ENCODE results near the gene KASH5. TPM values are rescaled to one million over a fixed set of nuclear protein-coding genes. Genes with fewer than 3 reads are reported as not detected.

Gene KASH5
- total and polyA plus RNA-seq, 4 donors: not detected

DNA sequence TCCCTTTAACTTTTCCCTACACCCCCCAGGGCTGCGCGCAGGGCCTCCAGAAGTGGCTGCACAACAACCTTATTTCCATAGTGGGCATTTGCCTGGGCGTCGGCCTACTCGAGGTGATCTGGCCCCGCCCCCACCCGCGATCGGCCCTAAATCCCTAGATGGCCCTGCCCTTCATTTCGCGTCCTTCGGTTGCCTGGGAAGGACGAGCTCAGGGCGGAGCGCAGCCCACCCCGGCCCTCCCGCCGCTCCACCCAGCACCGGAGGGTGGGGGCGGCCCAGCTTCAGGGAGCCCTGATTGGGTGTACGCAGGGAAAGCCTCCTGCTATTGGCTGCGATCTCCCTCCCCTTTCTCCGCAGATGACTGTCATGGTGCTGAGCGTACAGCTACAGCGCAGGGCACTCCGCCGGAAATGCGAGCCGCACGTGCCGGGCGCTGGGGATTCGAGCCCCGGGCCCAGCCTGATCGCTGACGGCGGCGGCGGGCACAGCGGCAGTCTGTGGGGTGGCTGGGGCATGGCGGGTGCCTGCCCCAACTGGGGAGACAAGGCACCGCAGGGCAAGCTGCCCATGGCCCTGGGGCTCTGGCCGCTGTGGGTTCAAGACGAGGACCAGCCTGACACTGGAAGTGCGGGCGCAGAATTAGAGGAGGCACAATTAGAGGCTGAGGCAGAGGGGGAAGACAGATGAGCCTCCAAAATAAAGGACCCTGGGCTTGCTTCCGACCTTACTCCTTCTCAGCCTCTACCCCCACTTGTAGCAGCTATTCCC is 48.6 kb upstream of the KASH5 start:
- TF ChIP-seq HNF4A (conservative IDR thresholded peaks at IDR 0.05) (no peak), RAD21 (IDR thresholded peaks at IDR 0.05) (no peak), SP1 (IDR thresholded peaks at IDR 0.05) (peak; percentile 78), REST (IDR thresholded peaks at IDR 0.05) (peak; percentile 72), FOXA1 (IDR thresholded peaks at IDR 0.05) (no peak), YY1 (IDR thresholded peaks at IDR 0.05) (peak; percentile 90), HNF4G (IDR thresholded peaks at IDR 0.05) (no peak), GABPA (IDR thresholded peaks at IDR 0.05 in 1 of 2, conservative IDR thresholded peaks at IDR 0.05 in 1 of 2) (peak in 1 of 2 donors; percentile 73), TAF1 (conservative IDR thresholded peaks at IDR 0.05) (peak; percentile 48), MAX (IDR thresholded peaks at IDR 0.05) (peak; percentile 66)
- WGBS: 15% methylated on average over 47 of the region's 47 CpGs
- H3K4me3 ChIP-seq (ENCODE audit: low read depth in 1 of 3, low read length in 3 of 3): peak overlapping the region; percentile 47 to 61 (median 53)
- peaks cover 2 to 24% (median 11%) of the 10 kb centered on the region in 4 donors for H3K4me1 ChIP-seq (ENCODE audit: control insufficient read depth in 4 of 4, insufficient read depth in 4 of 4, low read length in 3 of 4)
- DNase-seq (ENCODE audit: low spot score): peak; percentile 66
- no peaks in the 10 kb centered on the region for H3K9me3 ChIP-seq (ENCODE audit: control insufficient read depth in 4 of 4, low read length in 3 of 4)
- peak overlapping the region; percentile 88 to 95 for H3K27ac ChIP-seq (ENCODE audit: low read depth in 1 of 2, low read length in 2 of 2)
- H3K27me3 ChIP-seq (ENCODE audit: control insufficient read depth in 4 of 4, insufficient read depth in 4 of 4, low read length in 3 of 4): no peaks in the 10 kb centered on the region
- H3K9ac ChIP-seq (ENCODE audit: low read depth in 1 of 2, low read length in 2 of 2): peak overlapping the region in 1 of 2 donors; percentile 51
- peaks cover 0 to 4% (median 1%) of the 10 kb centered on the region in 4 donors for H3K36me3 ChIP-seq (ENCODE audit: control insufficient read depth in 4 of 4, insufficient read depth in 3 of 4, low read depth in 1 of 4, low read length in 3 of 4)

DNA sequence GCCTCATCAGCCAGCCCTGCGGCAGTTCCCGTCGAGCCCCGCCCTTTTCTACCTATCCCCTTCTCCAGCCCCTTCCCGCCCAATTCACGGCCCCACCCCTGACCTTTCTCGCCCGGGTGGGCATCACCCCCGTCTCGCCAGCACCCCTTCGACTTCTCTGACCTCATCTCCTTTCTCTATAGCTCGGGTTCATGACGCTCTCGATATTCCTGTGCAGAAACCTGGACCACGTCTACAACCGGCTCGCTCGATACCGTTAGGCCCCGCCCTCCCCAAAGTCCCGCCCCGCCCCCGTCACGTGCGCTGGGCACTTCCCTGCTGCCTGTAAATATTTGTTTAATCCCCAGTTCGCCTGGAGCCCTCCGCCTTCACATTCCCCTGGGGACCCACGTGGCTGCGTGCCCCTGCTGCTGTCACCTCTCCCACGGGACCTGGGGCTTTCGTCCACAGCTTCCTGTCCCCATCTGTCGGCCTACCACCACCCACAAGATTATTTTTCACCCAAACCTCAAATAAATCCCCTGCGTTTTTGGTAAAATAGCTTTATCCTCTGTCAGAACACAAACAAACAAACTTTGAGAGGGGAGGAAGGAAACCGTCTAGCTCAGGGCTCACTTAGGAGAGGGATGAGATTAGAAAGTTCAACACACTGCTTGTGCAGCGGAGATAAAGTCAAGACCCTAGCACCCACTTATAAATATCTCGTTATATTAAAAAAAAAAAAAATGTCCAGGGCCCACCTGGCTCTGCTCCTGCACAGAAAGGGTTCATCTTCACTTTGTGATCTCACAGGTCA is 47.8 kb upstream of the KASH5 start:
- Histone ChIP-seq H3K27me3 (ENCODE audit: control insufficient read depth in 4 of 4, insufficient read depth in 4 of 4, low read length in 3 of 4) (no peaks in the 10 kb centered on the region), H3K36me3 (ENCODE audit: control insufficient read depth in 4 of 4, insufficient read depth in 3 of 4, low read depth in 1 of 4, low read length in 3 of 4) (peaks cover 0 to 5% (median 2%) of the 10 kb centered on the region in 4 donors), H3K27ac (ENCODE audit: low read depth in 1 of 2, low read length in 2 of 2) (peak overlapping the region; percentile 88 to 95), H3K4me3 (ENCODE audit: low read depth in 1 of 3, low read length in 3 of 3) (peak overlapping the region; percentile 47 to 61 (median 53)), H3K9me3 (ENCODE audit: control insufficient read depth in 4 of 4, low read length in 3 of 4) (no peaks in the 10 kb centered on the region), H3K4me1 (ENCODE audit: control insufficient read depth in 4 of 4, insufficient read depth in 4 of 4, low read length in 3 of 4) (peaks cover 2 to 24% (median 11%) of the 10 kb centered on the region in 4 donors), H3K9ac (ENCODE audit: low read depth in 1 of 2, low read length in 2 of 2) (peak overlapping the region in 1 of 2 donors; percentile 51)
- TF ChIP-seq SP1 (IDR thresholded peaks at IDR 0.05) (no peak), MAX (IDR thresholded peaks at IDR 0.05) (peak; percentile 50), NR2F2 (IDR thresholded peaks at IDR 0.05) (no peak), EGR1 (IDR thresholded peaks at IDR 0.05; ENCODE audit: low read depth in 2 of 2) (no peak)
- DNase-seq (ENCODE audit: low spot score): peak; percentile 79
- 9% methylated on average over 36 of the region's 36 CpGs for WGBS
